ENCODE results near the gene TYMS.
A peak's percentile ranks its signal among the peaks of the same experiment; 100 is the strongest.

The TYMS gene

DNA sequence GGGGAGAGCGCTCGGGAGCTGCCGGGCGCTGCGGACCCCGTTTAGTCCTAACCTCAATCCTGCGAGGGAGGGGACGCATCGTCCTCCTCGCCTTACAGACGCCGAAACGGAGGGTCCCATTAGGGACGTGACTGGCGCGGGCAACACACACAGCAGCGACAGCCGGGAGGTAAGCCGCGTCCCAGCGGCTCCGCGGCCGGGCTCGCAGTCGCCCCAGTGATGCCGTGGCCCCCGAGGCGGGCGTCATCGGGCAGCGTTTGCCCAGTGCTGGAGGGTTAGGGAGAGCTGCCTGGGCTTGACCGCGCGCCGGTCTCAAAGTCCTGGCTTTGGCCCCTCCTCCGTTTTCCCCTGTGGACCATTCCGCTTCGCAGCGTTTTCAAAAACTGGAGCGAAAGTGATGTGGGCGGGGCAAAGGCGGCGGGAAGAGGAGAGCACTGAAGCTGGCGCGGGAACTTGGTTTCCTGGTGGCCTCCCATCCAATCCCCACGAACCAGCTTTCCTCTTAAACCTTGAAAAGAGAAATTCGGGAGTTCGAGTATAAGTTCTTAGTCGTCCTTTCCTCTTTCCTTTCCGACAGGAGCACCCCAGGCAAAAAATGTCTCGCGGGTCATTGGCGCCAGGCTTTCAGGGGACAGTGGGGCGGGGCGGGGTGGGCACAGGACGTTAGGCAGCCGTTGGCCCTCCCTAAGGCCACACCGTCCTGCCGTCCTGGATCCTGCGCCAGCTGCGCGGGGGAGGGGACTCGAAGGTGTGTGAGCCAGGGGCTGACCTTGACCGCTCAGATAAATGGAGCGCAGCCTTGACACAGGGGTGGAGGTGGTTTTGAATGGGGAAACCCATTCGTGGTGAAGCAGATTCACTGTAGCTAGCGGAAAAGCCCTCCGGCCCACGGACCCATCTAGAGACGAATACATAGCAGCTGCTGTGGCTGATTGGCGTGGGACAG lies 821 bp downstream of the TYMS start:
- H3K9me3 Mint-ChIP-seq = peaks cover 4% of the 10 kb centered on the region
- H3K27ac Mint-ChIP-seq = peak overlapping the region; percentile 95
- peaks cover 48% of the 10 kb centered on the region for H3K36me3 Mint-ChIP-seq (ENCODE audit: low read depth)
- H3K4me3 Mint-ChIP-seq = peak overlapping the region; percentile 97
- H3K27me3 Mint-ChIP-seq (ENCODE audit: low read depth) = no peaks in the 10 kb centered on the region
- H3K4me1 Mint-ChIP-seq (ENCODE audit: low read depth) = peaks cover 38% of the 10 kb centered on the region
- peak; percentile 81 for DNase-seq (ENCODE audit: low spot score)

DNA sequence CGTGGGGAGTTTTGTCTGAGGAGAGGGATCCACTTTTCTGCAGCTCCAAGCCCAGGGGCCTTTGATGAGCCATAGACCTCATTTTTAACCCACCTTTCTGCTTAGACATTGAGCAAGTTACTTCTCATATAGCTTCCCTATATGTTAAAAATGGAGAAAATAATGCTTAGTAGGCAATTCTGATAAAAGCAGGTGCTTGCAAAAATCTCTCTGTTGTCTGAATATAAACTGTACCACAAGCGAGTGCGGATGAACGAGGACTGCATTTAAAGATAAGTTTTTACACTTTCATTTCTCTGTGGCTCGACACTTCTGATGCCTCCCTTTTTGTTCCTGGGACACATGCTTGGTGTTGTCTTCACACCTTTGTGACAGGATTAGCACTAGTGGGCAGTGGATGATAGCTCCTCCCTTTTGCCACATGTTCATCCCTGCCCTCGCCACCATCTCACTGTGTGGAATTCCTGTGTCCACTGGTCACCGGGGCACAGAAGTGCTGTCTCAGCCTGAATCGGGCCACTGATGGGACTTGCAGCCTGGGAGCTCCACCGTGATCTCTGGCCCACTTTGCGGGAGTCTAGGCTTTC lies 1.6 kb downstream of the TYMS start:
- H3K4me1 Mint-ChIP-seq (ENCODE audit: low read depth) = peaks cover 34% of the 10 kb centered on the region
- peak overlapping the region; percentile 97 for H3K4me3 Mint-ChIP-seq
- DNase-seq (ENCODE audit: low spot score) = no peak
- H3K36me3 Mint-ChIP-seq (ENCODE audit: low read depth) = peaks cover 47% of the 10 kb centered on the region
- H3K27me3 Mint-ChIP-seq (ENCODE audit: low read depth) = no peaks in the 10 kb centered on the region
- peak overlapping the region; percentile 95 for H3K27ac Mint-ChIP-seq
- peaks cover 4% of the 10 kb centered on the region for H3K9me3 Mint-ChIP-seq

DNA sequence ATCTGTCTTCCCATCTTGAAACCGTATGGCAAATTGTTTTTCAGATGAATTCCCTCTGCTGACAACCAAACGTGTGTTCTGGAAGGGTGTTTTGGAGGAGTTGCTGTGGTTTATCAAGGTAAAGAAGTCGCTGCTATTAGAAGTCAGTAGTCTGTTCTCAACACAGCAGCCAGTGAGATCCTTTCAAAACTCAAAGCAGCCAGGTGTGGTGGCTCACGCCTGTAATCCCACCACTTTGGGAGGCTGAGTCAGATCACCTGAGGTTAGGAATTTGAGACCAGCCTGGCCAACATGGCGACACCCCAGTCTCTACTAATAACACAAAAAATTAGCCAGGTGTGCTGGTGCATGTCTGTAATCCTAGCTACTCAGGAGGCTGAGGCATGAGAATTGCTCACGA lies 2.1 kb downstream of the TYMS start:
- peak overlapping the region; percentile 95 for H3K27ac Mint-ChIP-seq
- peaks cover 48% of the 10 kb centered on the region for H3K36me3 Mint-ChIP-seq (ENCODE audit: low read depth)
- H3K9me3 Mint-ChIP-seq = peaks cover 4% of the 10 kb centered on the region

DNA sequence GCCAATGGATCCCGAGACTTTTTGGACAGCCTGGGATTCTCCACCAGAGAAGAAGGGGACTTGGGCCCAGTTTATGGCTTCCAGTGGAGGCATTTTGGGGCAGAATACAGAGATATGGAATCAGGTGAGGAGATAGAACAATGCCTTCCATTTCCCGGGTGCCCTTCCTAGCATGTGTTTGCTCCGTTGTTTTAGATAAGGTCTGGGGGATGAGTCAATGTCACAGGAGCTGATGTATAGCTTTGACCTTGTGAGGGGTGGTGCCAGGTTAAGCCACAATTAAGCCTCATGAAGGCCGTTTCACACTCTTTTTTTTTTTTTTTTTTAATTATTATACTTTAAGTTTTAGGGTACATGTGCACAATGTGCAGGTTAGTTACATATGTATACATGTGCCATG lies 4.7 kb downstream of the TYMS start:
- no peak overlapping the region for H3K4me3 Mint-ChIP-seq

More for the DNA sequence above, 2.1 kb downstream of the TYMS start:
- Mint-ChIP-seq H3K4me1 (ENCODE audit: low read depth) (peaks cover 34% of the 10 kb centered on the region), H3K4me3 (peak overlapping the region; percentile 97), H3K27me3 (ENCODE audit: low read depth) (no peaks in the 10 kb centered on the region)
- no peak for DNase-seq (ENCODE audit: low spot score)

DNA sequence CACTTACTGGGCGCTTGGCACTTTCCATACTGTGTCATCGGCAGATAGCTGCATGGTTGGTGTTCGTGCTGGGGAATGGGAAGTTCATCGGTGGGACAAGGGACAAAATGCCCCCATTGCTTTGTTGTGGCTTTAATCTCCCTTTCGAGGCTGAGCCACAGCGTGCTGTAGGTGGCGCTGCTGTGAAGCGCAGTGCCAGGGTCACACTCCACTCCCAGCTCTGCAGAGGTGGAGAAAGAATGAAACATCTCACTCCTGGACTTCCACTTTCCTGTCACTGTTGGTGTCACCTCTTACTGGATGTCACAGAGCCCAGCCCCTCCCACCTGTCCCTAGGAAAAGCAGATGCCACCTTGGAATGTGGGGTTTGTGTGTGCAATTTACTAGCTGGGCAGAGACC lies 8.7 kb downstream of the TYMS start:
- Mint-ChIP-seq H3K27ac (no peak overlapping the region), H3K4me3 (no peak overlapping the region), H3K36me3 (ENCODE audit: low read depth) (peaks cover 67% of the 10 kb centered on the region), H3K4me1 (ENCODE audit: low read depth) (peaks cover 23% of the 10 kb centered on the region), H3K9me3 (peaks cover 3% of the 10 kb centered on the region), H3K27me3 (ENCODE audit: low read depth) (no peaks in the 10 kb centered on the region)
- no peak for DNase-seq (ENCODE audit: low spot score)

More for the DNA sequence above, 4.7 kb downstream of the TYMS start:
- Mint-ChIP-seq H3K4me1 (ENCODE audit: low read depth) (peaks cover 29% of the 10 kb centered on the region), H3K36me3 (ENCODE audit: low read depth) (peaks cover 60% of the 10 kb centered on the region), H3K27ac (no peak overlapping the region), H3K27me3 (ENCODE audit: low read depth) (no peaks in the 10 kb centered on the region), H3K9me3 (peaks cover 4% of the 10 kb centered on the region)
- DNase-seq (ENCODE audit: low spot score) = no peak

DNA sequence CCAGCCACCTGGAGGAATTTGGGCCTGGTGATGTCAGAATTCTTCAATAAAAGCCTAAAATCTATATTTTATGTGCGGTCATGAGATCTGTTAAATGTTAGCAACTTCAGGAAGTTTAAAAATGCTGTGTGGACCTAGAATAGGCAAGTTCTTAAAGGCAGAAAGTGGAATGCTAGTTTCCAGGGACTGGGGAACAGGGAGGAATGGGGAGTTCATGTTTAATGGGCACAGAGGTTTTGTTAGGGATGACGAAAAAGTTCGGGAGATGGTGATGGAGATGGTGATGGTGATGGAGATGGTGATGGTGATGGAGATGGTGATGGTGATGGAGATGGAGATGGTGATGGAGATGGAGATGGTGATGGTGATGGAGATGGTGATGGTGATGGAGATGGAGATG lies 9.2 kb downstream of the TYMS start:
- peaks cover 67% of the 10 kb centered on the region for H3K36me3 Mint-ChIP-seq (ENCODE audit: low read depth)
- no peaks in the 10 kb centered on the region for H3K27me3 Mint-ChIP-seq (ENCODE audit: low read depth)
- H3K9me3 Mint-ChIP-seq = no peaks in the 10 kb centered on the region
- no peak overlapping the region for H3K4me3 Mint-ChIP-seq
- H3K4me1 Mint-ChIP-seq (ENCODE audit: low read depth) = peaks cover 23% of the 10 kb centered on the region
- H3K27ac Mint-ChIP-seq = peak overlapping the region; percentile 4
- DNase-seq (ENCODE audit: low spot score) = no peak

DNA sequence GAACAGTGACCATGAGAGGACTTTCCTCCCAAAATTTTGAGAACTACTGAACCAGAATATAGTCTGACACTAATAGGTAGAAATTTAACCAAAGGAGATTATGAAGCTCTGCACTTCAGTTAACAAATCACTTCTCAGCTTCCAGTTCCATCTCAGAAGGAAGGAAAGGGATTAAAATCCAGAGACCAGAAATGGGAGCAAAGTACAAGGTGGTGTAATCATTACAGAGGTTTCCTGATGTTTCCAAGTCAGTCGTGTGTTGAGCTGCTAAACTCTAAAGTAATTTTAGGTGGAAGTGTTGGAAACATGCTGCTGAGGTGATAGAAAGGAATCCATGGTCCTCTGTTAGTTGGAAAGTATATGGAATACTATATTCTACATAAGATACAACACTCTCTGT lies 10.8 kb downstream of the TYMS start:
- Mint-ChIP-seq H3K4me1 (ENCODE audit: low read depth) (peaks cover 23% of the 10 kb centered on the region), H3K27me3 (ENCODE audit: low read depth) (no peaks in the 10 kb centered on the region), H3K4me3 (no peak overlapping the region), H3K9me3 (no peaks in the 10 kb centered on the region), H3K27ac (peak overlapping the region; percentile 38), H3K36me3 (ENCODE audit: low read depth) (peaks cover 67% of the 10 kb centered on the region)
- no peak for DNase-seq (ENCODE audit: low spot score)

DNA sequence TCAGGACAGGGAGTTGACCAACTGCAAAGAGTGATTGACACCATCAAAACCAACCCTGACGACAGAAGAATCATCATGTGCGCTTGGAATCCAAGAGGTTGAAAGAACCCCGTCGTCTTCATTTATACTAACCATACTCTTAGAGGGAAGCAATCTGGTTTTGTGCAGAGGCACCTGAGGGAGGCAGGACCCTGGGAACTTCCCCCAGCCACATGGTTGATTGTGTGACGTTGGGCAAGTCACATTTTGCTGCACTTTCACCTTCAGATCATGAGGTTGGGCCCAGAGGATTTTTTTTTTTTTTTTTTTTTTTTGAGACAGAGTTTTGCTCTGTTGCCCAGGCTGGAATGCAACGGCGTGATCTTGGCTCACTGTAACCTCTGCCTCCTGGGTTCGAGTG lies 11.6 kb downstream of the TYMS start:
- Mint-ChIP-seq H3K36me3 (ENCODE audit: low read depth) (peaks cover 68% of the 10 kb centered on the region), H3K27ac (no peak overlapping the region)

DNA sequence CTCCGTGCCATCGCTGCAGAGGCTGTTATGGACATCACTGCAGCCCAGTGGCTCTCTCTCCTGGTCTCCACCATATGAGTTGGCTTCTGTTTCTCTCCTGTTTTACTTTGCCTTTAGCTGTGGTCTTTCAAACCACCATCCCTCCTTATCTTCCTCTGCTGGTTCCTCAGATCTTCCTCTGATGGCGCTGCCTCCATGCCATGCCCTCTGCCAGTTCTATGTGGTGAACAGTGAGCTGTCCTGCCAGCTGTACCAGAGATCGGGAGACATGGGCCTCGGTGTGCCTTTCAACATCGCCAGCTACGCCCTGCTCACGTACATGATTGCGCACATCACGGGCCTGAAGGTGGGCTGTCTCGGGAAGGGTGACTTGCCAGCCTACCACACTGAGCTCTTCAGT lies 13.1 kb downstream of the TYMS start:
- H3K4me1 Mint-ChIP-seq (ENCODE audit: low read depth) = peaks cover 23% of the 10 kb centered on the region
- no peak overlapping the region for H3K4me3 Mint-ChIP-seq
- H3K27me3 Mint-ChIP-seq (ENCODE audit: low read depth) = no peaks in the 10 kb centered on the region
- no peaks in the 10 kb centered on the region for H3K9me3 Mint-ChIP-seq
- H3K27ac Mint-ChIP-seq = peak overlapping the region; percentile 74
- peaks cover 73% of the 10 kb centered on the region for H3K36me3 Mint-ChIP-seq (ENCODE audit: low read depth)
- DNase-seq (ENCODE audit: low spot score) = no peak

More for the DNA sequence above, 11.6 kb downstream of the TYMS start:
- H3K27me3 Mint-ChIP-seq (ENCODE audit: low read depth) = no peaks in the 10 kb centered on the region
- DNase-seq (ENCODE audit: low spot score) = no peak
- H3K4me1 Mint-ChIP-seq (ENCODE audit: low read depth) = peaks cover 23% of the 10 kb centered on the region
- no peak overlapping the region for H3K4me3 Mint-ChIP-seq
- no peaks in the 10 kb centered on the region for H3K9me3 Mint-ChIP-seq

DNA sequence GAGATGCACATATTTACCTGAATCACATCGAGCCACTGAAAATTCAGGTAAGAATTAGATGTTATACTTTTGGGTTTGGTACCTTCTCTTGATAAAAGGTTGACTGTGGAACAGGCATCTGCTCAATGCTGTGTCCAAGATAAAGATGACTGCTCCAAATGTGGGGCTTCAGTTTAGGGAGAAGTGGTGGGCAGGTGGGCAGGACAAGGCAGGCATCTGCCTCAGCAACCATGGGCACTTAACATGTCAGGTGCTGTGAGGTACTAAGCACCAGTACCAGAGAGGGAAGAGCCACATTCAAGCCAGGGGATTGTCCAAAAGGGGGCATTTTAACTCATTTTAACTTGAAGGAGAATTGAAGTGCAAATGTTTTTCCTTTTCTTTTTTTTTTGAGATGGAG lies 14.0 kb downstream of the TYMS start:
- H3K9me3 Mint-ChIP-seq = no peaks in the 10 kb centered on the region
- H3K27me3 Mint-ChIP-seq (ENCODE audit: low read depth) = no peaks in the 10 kb centered on the region
- peaks cover 73% of the 10 kb centered on the region for H3K36me3 Mint-ChIP-seq (ENCODE audit: low read depth)
- no peak overlapping the region for H3K4me3 Mint-ChIP-seq
- H3K27ac Mint-ChIP-seq = no peak overlapping the region
- DNase-seq (ENCODE audit: low spot score) = no peak
- H3K4me1 Mint-ChIP-seq (ENCODE audit: low read depth) = peaks cover 23% of the 10 kb centered on the region

DNA sequence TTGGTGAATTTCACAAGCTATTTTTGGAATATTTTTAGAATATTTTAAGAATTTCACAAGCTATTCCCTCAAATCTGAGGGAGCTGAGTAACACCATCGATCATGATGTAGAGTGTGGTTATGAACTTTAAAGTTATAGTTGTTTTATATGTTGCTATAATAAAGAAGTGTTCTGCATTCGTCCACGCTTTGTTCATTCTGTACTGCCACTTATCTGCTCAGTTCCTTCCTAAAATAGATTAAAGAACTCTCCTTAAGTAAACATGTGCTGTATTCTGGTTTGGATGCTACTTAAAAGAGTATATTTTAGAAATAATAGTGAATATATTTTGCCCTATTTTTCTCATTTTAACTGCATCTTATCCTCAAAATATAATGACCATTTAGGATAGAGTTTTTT lies 15.9 kb downstream of the TYMS start:
- no peak for DNase-seq (ENCODE audit: low spot score)
- Mint-ChIP-seq H3K9me3 (no peaks in the 10 kb centered on the region), H3K4me3 (no peak overlapping the region), H3K36me3 (ENCODE audit: low read depth) (peaks cover 73% of the 10 kb centered on the region), H3K27me3 (ENCODE audit: low read depth) (no peaks in the 10 kb centered on the region), H3K27ac (no peak overlapping the region), H3K4me1 (ENCODE audit: low read depth) (peaks cover 13% of the 10 kb centered on the region)

DNA sequence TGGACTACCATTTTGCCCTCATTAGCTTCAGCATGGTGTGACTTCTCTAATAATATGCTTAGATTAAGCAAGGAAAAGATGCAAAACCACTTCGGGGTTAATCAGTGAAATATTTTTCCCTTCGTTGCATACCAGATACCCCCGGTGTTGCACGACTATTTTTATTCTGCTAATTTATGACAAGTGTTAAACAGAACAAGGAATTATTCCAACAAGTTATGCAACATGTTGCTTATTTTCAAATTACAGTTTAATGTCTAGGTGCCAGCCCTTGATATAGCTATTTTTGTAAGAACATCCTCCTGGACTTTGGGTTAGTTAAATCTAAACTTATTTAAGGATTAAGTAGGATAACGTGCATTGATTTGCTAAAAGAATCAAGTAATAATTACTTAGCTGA lies 16.3 kb downstream of the TYMS start:
- H3K27me3 Mint-ChIP-seq (ENCODE audit: low read depth) = no peaks in the 10 kb centered on the region
- no peak for DNase-seq (ENCODE audit: low spot score)
- H3K36me3 Mint-ChIP-seq (ENCODE audit: low read depth) = peaks cover 71% of the 10 kb centered on the region
- no peak overlapping the region for H3K4me3 Mint-ChIP-seq
- H3K9me3 Mint-ChIP-seq = no peaks in the 10 kb centered on the region
- peaks cover 11% of the 10 kb centered on the region for H3K4me1 Mint-ChIP-seq (ENCODE audit: low read depth)
- H3K27ac Mint-ChIP-seq = no peak overlapping the region

DNA sequence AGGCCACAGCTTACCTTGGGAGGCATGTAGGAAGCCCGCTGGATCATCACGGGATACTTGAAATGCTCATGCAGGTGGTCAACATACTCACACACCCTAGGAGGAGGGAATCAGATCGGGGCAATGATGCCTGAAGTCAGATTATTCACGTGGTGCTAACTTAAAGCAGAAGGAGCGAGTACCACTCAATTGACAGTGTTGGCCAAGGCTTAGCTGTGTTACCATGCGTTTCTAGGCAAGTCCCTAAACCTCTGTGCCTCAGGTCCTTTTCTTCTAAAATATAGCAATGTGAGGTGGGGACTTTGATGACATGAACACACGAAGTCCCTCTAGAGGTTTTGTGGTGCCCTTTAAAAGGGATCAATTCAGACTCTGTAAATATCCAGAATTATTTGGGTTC lies 17.9 kb downstream of the TYMS start:
- Mint-ChIP-seq H3K4me1 (ENCODE audit: low read depth) (peaks cover 16% of the 10 kb centered on the region), H3K36me3 (ENCODE audit: low read depth) (peaks cover 67% of the 10 kb centered on the region), H3K27ac (no peak overlapping the region), H3K4me3 (no peak overlapping the region), H3K9me3 (no peaks in the 10 kb centered on the region), H3K27me3 (ENCODE audit: low read depth) (no peaks in the 10 kb centered on the region)
- no peak for DNase-seq (ENCODE audit: low spot score)

DNA sequence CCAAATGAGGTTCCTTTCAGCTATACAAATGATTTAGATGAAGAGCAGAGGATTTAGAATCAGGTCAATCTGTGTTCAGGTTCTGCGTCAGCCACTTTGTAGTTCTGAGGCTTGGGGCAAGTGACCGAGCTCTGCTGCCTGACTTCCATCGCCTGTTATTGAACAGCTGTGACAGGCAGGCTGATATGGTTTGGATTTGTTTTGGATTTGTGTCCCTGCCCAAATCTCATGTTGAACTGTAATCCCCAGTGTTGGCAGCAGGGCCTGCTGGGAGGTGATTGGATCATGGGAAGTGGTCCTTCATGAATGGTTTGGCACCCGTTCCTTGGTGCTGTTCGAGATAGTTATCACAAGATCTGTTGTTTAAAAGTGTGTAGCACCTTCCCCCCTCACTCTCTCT lies 18.6 kb downstream of the TYMS start:
- no peak for DNase-seq (ENCODE audit: low spot score)
- Mint-ChIP-seq H3K27ac (peak overlapping the region; percentile 38), H3K4me3 (no peak overlapping the region), H3K36me3 (ENCODE audit: low read depth) (peaks cover 62% of the 10 kb centered on the region), H3K4me1 (ENCODE audit: low read depth) (peaks cover 14% of the 10 kb centered on the region), H3K27me3 (ENCODE audit: low read depth) (no peaks in the 10 kb centered on the region), H3K9me3 (no peaks in the 10 kb centered on the region)
